Stimulated activated CD8-positive, alpha-beta memory T cell treated with anti-CD3 and anti-CD28 coated beads, Interleukin-2, amount 100 ng/mL, for 1 hour (primary cell): ENCODE results near the gene IDE.
A peak's percentile ranks its signal among the peaks of the same experiment; 100 is the strongest.
"Not testable (repeated sequence)": the region's sequence is repeated elsewhere in the genome, so short reads cannot be mapped to it uniquely, and the experiment has no call there.

ENCODE experiments used
- DNase-seq, 2 donors: peaks; one replicate each; pipeline ENCODE4 v3.0.0-alpha.2; 2020; ENCODE audit warnings: low read depth in 2 of 2

The IDE gene

DNA sequence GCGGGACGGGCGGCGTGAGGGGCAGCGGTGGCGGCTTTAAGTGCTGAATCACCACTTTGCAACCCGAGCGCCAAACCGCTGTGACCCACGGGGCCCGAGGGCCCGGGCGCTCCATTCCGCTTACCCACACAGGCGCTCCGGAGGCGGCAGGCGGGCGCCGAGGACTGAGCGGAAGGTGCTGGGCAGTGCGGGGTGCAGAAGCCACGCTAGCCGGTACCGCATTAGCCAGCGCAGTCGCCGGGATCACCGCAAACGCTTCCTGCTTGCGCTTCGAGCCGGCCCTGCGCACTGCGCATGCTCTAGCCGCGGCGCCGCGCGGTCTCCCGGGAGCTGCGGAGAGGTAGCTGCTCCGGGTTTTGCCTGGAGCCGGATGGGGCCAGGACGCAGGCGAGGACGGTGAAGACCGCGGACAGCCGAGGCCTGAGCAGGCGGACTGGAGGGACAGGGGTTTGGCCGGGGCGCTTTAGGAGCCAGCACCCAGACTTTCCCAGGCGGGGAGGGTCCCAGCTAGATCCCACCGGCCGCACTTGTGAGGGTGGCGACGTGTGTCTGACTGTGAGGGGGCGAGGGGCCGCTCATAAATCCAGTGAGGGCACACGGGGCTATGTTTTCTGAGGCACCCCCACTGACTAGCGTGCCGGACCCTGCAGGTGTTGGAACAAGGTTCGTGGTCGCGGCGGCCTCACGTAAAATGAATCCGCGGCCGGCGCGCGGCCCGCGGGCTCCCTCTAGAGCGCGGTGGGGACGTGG, at the start of gene IDE:
Gene IDE, minus strand, starts transcription at position 296 of the 750 bp plus-strand sequence. Its CDS starts 74 bp downstream, at position 222.
- DNase-seq, result peak; percentile 47 to 60

- no peak for DNase-seq
Observed at GRCh38 chr10:92619368-92619767, 45.5 kb upstream of the IDE start.

DNA sequence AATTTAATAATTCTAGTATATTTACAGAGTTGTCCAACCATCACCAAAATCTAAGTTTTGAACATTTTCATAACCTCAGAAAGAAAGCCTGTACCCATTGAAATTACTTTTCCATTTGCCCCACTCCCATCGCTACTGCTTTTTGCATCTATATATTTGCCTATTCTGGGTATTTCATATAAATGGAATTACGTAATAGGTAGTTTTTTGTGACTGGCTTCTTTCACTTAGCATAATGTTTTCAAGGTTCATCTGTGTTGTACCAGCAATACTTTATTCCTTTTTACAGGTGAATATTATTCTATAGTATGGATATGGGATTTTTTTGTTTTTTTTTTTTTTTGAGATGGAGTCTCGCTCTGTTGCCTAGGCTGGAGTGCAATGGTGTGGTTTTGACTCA, 41.6 kb upstream of the IDE start:
- DNase-seq, result no peak

GRCh38 chr10:92604841-92605240, 30.9 kb upstream of the IDE start:
- no peak for DNase-seq

- no peak for DNase-seq
Observed at GRCh38 chr10:92598321-92598720, 24.4 kb upstream of the IDE start.

DNA sequence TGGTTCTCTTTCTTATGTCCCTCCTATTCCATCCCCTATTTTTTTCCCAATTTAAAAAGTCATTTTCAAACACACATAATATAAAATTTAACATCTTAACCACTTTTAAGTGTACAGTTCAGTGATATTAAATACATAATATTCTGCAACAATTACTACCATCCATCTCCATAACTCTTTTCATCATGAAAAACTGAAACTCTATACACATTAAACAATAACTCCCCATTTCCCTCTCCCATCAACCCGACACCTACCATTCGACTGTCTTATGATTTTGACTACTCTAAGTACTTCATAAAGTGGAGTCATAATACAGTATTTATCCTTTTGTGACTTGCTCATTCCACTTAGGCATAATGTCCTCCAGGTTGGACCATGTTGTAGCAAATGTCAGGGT, 21.6 kb upstream of the IDE start:
- no peak for DNase-seq

GRCh38 chr10:92593619-92594588, 20.0 kb upstream of the IDE start:
- DNase-seq, result no peak

DNA sequence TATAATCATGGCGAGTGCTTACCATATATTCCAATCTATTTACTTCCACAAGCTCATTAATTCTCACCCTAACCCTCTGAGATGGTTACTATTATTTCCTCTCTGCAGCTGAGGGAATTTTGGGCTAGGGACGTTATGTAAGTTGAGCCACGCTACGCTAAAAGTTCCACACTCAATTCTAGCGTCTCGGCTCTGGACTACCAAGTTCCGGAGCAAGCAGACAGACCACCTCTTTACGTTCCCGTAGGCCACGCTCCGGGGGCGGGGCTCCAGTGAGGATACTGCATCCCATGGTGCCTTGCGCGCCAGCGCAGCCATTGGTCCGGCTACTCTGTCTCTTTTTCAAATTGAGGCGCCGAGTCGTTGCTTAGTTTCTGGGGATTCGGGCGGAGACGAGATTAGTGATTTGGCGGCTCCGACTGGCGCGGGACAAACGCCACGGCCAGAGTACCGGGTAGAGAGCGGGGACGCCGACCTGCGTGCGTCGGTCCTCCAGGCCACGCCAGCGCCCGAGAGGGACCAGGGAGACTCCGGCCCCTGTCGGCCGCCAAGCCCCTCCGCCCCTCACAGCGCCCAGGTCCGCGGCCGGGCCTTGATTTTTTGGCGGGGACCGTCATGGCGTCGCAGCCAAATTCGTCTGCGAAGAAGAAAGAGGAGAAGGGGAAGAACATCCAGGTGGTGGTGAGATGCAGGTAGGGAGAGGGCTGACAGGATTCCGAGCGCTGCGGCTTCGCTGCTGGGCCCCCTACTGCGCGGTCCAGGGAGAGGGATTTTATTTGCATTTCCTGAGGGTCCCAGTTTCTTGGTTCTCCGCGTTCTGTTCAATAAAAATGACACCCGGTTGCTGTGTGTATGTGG, 19.1 kb upstream of the IDE start, which contains the start of gene KIF11:
Gene KIF11, plus strand, starts transcription at position 370 of the 858 bp plus-strand sequence. Its CDS starts 246 bp downstream, at position 616.
- peak; percentile 91 to 94 for DNase-seq

- DNase-seq, result peak; percentile 71 to 77
Observed at GRCh38 chr10:92591550-92592022, 17.7 kb upstream of the IDE start.

DNA sequence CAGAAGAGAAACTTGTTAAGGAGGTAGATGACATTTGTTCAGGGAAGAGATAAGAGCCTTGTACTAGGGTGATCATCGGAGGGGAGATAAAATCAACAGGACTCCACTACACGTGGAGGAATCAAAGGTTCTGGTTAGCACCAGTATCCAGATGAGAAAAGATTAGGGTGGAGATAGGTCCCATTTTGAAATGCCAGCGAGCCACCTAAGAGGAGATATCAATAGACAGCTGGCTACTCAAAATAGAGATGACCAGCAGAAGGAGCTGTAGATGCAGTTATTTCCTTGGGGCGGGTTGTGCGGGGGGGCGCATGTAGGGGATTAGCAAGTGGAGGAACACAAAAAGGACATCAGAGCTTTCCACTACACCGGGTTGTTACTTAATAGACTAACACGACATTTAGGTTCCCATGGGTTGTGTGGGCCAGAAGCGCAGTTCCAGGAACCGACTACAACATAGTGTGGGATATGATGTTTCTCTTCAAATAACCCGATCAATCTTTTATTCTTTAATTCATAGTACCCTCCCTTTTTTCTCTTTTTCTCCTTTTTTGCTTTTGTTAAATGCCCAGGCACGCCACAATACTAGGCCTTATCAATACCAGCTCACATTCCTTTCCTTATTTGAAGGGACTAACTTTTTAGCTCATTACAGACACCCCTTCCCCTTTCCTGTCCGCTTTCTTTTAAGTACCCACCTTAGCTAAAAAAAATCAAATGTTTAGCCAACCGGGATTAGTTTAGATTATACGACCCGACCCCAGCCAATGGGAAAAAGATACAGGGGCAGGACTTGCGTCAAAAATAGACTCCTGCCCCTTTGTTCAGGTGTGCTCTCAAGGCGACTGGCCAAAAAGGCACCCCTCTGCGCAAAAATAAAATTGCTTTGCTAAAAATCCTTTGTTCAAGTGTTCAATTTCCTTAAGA, 17.0 kb upstream of the IDE start:
- no peak for DNase-seq

GRCh38 chr10:92582347-92582746, 8.5 kb upstream of the IDE start:
- not testable (repeated sequence) for DNase-seq

GRCh38 chr10:92575961-92576360, 2.1 kb upstream of the IDE start:
- DNase-seq, result no peak

- DNase-seq, result no peak
Observed at GRCh38 chr10:92574548-92575261, 812 bp upstream of the IDE start.

DNA sequence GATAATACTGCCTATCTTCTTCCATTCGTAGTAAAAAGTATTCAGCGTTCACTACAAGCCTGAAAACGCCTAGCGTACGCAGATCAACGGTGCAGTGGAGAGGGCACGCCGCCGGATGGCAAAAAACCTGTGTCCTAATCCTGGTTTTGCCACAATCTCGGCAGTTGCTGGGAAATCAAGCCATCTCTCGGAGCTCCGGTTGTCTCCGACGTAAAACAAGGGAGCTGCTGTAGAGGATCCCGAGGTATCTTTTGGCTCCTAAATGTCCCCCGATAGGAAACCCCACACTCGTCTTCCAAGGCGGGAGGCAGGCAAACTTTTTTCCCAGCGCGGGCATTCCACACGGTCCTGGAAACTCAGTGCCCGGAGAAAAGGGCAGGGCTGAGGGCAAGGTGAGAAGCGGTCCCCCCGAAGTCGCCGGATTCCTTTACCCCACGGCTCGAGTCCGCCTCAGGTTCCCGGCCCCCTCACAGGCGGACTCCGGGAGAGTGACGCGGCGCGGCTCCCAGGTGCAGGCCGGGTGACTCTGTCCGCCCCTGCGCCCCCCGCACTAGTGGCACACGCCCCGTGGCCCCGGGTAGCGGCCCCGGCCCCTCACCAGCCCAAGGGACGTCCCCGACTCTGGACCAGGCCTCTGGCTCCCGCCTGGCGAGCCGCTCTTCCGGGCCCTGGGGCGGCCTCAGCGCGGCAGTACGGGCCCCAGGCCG, 649 bp downstream of the IDE start:
- DNase-seq, result no peak

DNA sequence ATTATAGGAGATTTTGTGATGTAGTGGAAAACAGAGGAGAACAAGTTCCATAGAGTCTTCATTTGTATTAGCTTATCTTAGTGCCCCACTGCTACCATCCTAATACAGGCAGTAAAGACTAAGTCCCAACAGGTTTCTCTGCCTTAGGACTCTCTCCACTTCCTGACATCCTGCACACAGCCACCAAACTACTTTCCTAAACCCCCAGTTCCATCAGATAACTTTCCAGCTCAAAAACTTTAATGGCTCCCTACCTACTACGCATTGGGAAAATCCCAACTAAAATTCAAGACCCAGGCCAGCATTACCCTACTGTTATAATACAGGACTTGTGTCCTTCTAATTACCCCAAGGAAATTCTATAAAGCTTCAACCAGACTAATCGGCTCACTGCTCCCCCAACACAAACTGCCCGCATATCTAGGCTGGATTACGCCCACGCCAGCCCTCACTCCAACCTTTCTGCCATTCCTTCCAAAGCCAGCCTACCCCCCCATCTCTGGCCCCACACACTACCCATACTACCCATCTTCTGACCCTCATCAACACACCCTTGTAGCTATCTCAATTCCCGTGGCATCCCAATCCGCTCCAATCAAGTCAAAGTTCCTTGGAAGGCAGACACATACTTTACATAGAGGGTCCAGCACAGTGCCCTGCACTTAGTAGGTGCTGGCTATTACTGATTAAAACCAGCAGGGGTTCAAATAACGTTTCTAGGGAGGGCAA, 1.4 kb downstream of the IDE start:
- no peak for DNase-seq

DNA sequence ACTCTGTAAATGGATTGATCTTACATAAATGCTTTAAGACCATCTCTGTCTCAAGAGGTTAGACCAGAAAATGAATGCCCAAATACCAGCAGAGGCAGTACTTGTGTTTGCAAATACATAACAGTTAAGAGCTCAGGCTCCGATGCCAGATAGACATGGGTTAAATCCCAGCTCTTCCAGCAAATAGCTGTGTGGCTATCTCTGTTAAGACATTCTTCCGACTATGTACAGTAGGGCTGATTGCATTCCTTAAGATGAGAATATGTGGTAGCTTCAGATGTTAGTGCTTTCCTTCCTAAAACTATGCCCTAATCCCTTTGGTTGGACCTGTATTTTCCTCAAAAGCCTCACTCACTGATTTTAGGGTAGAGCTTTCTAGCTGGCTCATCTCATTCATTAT, 2.2 kb downstream of the IDE start:
- no peak for DNase-seq

- not testable (repeated sequence) for DNase-seq
Observed at GRCh38 chr10:92569663-92570062, 4.2 kb downstream of the IDE start.

- no peak for DNase-seq
Observed at GRCh38 chr10:92569071-92569470, 4.8 kb downstream of the IDE start.
